Activated CD4-positive, CD25-positive, alpha-beta regulatory T cell treated with anti-CD3 and anti-CD28 coated beads, Interleukin-2, amount 50 U/mL, for 24 hours (primary cell): ENCODE measurements around the gene AMZ2.
"Not testable (repeated sequence)": the region's sequence is repeated elsewhere in the genome, so short reads cannot be mapped to it uniquely, and the experiment has no call there.

Source experiments
- ATAC-seq, 2 donors: fragments of 150-1000 bp; cut with Tn5 transposase; one replicate each; pipeline ENCODE4 v1.10.0; 2021; ENCODE audit warnings: mild to moderate bottlenecking in 1 of 2, moderate library complexity in 1 of 2

The AMZ2 gene

DNA sequence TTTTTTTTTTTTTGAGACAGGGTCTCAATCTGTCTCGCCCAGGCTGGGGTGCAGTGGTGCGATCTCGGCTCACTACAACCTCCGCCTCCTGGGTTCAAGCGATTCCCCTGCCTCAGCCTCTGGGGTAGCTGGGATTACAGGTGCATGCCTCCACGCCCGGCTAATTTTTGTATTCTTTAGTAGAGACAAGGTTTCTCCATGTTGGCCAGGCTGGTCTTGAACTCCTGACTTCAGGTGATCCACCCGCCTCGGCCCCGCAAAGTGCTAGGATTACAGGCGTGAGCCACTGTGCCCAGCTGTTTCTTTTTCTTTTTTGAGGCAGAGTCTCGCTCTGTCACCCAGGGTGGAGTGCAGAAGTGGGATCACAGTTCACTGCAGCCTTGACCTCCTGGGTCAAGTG is 27.1 kb upstream of the AMZ2 start:
- ATAC-seq, result not testable (repeated sequence)

DNA sequence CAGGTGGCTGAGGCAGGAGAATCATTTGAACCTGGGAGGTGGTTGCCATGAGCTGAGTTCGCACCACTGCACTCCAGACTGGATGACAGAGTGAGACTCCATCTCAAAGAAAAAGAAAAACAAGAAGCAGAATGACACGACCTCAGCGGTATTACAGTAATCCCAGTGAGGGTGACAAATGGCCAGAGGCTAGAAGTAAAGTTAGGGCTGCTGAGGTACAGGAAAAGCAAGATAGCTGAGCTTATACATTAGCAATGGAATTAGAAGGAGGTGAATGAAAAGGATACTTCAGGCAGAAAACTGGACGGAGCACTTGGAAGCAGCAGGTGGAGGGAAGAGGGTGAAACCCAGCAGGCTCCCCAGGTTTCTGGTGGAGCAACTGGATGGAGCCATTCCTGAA is 26.1 kb upstream of the AMZ2 start:
- no peak for ATAC-seq

DNA sequence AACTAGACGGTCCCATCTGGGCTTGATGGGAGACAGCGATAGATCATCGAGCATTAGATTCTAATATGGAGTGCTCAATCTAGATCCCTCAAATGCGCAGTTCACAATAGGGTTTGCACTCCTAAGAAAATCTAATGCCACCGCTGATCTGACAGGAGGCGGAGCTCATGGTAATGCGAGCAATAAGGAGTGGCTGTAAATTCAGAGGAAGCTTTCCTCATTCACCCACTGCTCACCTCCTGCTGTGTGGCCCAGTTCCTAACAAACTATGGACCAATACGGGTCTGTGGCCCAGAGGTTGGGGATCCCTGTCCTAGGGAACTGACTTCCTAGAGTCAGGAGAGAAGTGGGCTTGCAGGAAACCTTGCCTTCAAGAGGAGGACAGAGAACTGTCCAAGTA is 25.2 kb upstream of the AMZ2 start:
- ATAC-seq, result no peak

DNA sequence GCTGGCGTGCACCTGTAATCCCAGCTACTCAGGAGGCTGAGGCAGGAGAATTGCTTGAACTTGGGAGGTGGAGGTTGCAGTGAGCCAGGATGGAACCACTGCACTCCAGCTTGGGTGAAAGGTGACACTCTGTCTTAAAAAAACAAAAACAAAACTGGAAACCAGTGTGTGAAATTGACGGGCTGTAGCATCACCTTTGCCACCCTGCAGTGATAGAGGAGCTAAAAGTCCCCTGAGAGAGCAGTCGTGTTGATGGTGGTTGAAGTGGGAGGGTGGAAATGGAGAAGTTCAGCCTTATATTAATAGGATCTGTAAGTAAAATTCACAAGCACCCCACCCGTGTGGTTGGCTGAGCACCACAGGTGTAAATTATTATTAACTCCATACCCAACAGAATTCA is 22.8 kb upstream of the AMZ2 start:
- not testable (repeated sequence) for ATAC-seq

DNA sequence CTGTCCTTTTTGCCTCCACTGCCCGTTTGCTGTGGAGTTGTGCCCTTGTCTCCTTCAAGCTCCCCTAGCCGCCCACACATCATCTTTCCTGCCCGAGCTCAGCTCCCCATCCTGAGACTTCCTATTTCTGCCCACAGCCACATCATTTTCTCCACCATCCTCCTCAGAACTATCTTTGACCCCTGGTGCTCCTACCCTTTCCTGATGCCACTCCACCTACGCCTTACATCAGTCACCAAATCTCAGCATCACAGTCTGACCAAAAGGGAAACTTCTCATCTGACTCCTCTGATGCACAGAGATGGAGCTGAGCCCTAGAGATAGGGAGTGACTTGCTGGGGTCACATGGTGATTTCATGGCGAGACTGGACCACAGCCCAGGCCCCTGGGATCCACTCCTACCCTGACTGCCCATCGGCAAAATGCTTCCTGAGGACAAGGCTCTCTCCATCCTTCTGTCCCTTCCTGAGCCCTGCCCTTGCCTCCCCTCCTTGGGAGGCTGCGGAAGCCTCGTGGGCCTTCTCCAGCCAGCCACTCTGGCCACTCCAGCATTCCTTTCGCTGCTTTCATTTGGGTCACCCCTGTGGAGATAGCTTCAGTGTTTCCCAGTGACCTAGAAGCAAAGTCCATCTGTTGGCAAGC is 19.7 kb upstream of the AMZ2 start:
- peak; percentile 56 to 74 for ATAC-seq

DNA sequence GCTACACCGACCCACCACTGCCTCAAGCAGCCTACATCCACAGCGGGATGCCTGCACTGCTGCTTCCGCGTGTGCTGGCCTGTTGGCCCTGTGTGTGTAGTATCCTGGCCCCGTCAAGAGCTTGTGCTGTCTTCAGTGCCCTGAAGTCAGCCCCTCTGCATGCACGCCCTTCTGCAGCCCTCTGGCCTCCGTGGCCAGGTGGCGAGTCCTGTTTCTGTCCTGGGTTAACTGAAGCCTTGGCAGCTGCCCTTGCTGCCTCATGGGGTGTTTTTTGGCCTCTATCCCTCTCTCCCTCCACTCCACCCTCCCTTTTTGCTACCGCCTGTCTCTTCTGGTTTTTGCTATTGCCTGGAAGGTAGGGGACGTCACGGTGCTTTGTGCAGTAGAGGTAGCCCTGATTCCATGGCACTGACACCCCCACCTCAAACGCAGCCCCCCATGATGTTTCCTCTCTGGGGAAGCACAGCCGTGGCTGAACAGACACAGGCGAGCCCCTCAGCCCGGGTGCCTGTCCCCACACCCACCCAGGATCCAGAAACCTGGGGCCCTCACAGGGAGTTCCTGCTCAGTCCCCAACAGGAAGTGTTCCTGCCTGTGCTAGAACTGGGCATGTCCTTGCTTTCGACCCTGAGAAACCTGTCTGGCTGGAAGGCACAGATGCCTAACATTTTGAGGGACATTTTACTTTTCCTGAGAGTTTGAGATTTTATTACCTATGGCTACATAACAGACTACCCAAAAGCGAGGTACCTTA is 18.8 kb upstream of the AMZ2 start:
- ATAC-seq, result no peak

DNA sequence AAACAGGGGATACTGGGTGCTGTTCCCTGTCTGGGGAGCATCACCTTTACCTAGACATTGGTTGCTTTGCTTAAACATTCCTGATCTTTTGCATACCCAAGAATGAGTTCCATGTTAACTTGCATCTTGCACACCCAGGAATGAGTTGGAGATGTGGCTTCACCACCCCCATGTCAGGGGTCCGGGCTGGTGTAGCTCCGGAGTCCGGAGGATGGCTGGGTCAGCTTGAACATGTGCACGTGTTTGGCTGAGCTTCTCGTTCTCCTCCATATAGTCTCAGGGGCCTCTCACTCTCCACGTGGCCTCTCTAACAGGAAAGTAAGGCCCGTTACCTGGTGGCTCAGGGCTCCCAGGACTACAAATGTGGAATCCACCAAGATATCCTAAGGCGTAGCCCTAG is 18.2 kb upstream of the AMZ2 start:
- no peak for ATAC-seq

DNA sequence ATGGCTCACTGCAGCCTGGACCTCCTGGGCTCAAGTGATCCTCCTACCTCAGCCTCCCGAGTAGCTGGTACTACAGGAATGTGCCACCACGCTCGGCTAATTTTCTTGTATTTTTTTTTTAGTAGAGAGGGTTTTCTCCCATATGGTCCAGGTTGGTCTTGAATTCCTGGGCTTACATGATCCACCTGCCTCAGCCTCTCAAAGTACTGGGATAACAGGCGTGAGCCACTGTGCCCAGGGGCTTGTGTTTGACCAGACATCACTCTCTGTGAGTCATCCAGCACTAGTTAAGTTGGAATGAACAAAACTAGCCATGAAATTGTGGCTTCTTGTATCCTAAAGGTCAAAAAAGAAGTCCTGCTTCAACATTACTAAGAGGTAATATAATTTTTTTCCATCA is 16.7 kb upstream of the AMZ2 start:
- not testable (repeated sequence) for ATAC-seq

DNA sequence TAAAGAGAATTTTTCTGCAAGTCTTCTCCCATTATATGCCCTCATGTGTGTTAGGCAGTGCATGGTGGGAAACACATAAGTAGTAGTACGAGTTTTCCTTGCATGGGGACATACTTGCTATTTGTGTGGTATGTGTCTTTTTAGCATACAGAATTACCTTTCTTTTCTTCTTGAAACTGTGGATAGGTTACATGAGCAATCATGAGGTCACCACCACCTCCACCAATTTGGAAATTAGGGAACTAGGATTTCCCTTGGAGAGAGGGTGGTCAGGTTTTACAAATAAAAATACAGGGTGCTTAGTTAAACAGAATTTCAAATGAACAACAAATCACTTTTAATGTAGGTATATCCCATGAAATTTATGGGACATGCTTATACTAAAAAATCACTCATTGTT is 16.3 kb upstream of the AMZ2 start:
- ATAC-seq, result no peak

DNA sequence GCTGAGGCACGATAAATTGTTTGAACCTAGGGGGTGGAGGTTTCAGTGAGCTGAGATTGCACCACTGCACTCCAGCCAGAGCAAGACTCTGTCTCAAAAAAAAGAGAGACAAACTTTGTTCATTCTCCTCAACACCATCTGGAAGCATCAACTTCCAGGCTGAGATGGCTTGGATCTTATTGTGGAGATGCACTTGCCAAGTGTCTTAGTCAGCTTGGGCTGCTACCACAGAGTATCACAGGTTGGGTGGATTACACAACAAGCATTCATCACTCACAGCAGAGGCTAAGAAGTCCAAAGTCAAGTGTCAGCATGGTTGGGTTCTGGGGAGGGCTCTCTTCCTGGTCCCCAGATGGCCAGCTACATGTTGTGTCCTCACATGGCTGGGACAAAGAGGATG is 15.1 kb upstream of the AMZ2 start:
- ATAC-seq, result not testable (repeated sequence)

DNA sequence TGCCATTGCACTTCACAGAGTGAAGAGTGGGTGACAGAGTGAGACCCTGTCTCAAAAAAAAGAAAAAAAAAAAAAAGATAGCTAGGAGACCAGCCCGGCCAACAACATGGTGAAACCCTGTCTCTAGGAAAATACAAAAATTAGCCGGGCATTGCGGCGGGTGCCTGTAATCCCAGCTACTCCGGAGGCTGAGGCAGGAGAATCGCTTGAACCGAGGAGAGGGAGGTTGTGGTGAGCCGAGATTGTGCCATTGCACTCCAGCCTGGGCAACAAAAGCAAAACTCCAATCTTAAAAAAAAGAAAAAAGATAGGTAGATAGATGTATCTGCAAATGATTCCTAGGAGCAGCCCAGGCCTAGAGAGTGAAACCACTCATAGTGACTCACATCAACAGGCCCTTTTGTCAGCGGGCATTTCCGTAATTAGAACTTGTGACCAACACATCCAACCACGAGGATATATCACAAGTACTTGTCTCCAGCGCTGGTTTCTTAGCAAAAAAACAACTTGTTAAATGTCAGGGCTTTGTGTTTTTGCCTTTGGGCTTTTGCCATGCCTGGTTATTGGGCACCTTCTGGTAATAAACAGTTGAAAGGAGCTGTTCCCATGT is 13.0 kb upstream of the AMZ2 start:
- ATAC-seq, result peak; percentile 54 to 57

DNA sequence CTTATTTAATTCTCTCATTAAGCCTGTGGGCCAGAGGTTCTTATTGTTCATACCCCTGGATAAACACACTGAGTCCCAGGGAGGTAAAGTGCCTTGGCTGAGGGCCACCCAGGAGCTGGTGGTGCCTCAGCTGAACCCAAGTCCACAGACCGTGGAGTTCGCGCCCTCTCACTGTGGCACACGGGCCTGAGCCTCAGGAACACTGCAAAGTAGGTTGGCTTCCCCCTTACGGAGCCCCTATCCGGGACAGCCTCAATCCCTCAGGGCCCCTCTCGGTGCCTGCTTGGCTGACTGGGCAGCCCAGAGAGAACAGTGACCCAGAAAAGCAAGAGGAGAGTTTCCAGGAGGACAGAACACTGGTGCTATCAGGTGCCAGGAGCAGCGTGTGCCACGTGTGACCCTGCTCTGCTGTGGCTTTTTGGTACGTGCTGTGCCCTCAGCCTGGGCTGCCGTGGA is 12.5 kb upstream of the AMZ2 start:
- not testable (repeated sequence) for ATAC-seq

DNA sequence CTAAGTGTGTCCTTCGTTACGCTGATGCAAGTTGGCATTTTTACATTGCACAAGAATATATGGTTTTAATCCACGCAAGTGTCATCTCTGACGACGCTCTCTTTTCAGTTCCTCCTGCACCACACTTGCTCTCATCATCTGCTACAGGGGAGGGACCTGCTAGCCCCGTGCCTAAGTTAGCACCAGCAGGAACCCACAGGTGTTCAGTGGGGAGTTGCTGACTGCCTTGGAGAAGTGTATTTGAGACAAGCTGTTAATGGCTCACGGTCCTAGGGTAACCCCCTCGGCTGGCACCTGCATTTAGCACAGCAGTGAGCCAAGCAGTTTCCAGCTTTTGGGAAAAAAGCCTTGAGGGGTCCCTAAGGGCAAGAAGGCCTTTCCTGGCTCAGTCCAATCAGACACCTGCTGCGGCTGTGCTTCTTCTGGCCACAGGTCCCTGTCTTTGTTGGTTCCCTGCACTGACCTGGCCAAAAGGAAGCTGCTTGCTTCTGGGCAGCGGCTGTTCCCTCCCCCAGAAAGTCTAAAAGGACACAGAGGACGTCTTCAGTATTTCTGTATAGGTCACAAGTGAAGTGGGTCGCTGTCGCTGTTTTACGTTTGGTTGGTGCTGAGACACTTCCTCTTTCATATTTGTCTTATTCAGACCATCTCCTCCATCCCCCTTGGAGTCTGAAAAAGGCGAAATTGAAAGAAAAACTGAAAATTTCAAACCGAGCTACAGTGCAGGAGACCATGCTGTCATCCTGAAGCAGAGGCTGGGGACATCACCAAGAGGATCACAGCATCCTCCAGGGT is 10.3 kb upstream of the AMZ2 start:
- peak; percentile 74 to 78 for ATAC-seq

DNA sequence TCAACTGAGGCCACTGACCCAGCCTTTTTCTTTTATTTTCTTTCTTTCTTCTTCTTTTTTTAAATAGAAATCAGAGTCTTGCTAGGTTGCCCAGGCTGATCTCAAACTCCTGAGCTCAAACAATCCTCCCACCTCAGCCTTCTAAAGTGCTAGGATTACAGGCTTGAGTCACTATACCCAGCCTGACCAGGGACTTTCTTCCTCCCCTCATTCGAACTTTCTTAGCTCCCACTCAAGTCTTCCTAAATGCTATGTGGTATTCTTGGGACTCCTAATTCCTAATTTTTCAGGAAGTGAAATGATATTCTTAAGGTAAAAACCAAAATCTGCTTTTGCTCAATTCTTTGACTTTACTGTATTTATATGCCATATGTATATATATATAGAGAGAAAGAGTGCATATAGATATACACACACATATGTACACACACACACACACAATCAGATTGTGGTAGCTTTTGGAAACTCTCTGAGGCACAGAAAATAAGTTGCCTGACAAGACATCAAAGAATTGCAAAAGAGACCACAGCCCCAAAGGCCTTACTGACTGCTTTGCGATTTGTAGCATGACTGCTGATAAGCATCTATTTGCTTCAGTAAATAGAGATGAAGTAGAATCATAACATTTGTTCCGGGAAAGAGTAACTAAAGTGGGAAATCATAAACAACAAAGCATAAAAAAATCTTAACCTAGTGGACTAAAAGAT is 9.5 kb upstream of the AMZ2 start:
- ATAC-seq, result peak; percentile 10 to 11

DNA sequence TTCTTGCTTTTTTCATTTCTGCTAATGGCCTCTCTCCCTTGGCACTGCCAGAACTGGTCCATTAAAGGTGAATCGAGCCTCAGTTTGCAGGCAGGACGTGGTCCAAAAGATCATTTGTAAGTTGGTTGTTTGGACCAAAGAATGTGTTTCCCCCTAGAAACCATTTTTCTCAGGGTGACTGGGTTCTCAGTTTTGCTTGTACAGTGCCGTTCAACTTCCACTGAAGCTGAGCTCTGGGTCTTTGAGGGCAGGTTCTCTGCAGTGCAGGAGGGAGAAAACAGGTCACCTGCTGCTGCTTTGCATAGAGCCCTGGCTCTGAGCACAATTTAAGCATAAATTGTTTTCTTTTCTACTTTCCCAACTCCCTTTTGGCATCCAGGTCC is 9.0 kb upstream of the AMZ2 start:
- peak; percentile 34 to 41 for ATAC-seq

DNA sequence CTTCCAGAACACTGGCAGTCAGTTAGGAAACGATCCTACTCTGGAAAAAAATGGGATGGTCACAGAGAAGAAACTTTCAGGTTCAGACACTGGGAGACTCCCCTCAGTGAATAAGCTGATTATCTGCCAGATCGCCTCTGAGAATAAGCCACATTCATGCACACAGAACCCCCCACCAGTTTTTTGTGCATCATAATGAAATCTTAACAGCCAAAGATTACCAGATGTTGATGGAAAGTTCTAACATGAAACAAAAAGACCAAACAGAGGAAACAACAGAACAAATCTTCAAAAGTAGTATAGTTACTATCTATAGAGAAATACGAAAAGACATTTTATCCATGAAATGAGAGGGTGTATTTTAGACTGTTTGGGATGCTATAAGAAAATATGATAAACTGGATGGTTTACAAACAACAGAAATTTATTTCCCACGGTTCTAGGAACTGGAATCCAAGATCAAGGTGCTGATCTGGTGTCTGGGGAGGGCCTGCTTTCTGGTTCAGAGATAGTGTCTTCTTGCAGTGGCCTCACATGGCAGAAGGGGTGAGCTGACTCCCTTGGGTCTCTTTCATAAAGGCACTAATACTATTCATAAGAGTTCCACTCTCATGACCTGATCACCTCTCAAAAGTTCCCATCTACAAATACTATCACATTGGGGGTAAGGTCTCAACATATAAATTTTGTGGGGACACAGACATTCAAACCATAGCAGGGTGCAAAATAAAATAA is 8.0 kb upstream of the AMZ2 start:
- ATAC-seq, result no peak

DNA sequence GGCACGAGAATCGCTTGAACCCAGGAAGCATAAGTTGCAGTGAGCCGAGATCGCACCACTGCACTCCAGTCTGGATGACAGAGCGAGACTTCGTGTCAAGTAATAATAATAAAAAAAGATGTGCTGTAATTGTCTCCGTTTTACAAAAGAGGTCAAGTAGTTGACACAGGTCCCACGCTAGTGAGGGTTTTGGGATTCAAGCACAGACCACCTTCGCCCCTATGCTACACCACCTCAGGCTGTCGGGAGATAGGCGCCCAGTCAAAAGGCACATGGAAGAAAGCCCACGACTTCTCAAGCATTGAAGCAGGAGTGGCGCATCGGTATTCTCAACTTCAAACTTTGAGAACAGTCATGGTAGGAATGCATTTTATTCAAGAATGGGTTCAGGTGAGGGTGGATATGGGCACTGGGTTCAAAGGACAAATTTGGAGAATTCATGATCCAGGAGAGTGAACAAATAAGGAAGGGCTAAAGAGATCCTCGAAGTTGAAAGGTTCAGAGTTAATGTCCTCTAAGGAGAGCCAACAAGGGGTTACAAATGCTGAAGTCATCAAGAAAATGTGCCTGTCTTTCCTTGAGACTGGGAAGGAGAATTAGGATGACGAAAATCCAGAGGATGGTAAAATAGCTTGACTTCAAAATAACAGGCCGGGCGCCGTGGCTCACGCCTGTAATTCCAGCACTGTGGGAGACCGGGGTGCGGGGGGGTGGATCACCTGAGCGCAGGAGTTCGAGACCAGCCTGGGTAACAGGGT is 1.4 kb upstream of the AMZ2 start:
- ATAC-seq, result no peak

DNA sequence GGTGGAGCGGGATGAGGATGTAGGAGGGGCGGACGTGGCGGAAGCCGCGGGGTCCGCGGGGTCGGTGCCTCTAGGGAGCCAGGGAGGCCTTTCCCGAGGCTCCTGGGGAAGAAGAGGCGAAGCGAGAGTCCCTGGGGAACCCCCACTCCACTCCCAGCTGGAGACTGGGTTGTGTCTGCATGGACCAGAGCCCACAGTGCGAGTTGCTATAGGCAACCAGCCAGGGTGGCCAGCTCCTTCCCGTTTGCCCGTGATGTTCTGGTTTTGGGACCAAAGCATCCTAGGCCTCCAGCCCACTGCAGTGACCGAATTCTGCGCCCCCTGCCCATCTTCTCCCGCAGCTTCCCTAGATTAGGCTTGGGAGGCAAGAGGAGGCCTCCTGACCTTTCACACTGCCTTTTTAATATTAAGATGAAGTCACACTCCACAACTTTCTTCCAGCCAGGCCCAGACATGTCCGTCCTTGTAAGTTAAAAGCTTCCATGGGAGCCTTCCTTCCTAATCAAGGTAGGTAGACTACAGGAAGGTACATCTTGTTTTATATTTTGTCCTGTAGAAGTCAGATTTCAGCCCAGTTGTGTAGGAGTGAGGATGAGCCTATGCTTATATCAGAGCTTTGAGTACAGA is 469 bp downstream of the AMZ2 start:
- peak; percentile 12 to 15 for ATAC-seq

DNA sequence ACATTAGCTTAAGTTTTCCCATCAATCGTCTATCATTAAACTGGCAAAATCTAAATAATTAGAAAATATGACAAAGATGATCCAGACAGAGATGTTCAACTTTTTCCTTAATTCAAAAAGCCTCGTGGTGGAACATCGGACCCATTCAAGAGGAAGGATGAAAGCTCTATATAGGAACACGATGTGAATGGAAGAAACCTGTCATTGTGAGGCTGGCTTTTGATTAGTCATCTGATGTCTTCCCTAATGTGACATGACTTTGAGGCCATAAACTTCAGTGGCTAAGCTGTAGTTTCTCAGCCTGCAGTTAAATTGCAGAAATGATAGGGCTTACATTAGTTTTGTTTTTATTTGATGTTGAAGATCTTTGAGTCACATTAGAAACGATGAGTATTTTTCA is 1.0 kb downstream of the AMZ2 start:
- peak; percentile 40 to 44 for ATAC-seq

DNA sequence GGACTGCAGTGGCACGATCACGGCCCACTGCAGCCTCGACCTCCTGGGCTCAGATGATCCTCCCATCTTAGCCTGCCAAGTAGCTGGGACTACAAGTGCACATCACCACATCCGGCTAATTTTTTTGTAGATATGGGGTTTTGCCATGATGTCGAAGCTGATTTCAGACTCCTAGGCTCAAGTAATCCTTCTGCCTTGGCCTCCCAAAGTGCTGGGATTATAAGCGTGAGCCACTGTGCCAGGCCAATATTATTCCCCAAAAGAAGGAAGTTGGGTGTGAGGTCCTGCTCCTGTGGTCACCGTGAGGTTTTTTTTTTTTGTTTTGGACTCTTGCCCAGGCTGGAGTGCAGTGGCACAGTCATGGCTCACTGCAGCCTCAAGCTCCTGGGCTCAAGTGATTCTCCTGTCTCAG is 1.5 kb downstream of the AMZ2 start:
- ATAC-seq, result no peak

DNA sequence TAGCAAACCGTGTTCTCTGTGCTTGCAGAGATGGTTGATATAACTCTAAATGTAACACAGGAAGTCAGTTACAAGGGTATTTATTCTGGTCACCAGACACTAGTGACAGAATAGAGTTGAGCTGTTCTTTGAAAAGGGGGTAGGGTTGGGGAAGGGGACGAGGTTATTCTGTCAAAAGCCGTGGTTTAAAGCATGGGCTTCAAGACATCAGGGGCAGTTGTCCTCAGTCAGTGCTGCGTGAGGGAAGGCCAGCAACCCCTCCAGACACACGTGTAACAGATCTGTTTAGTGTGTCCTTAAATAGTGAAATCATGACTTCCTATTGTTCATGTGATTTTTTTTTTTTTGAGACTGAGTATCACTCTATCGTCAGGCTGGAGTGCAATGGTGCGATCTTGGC is 5.6 kb downstream of the AMZ2 start:
- ATAC-seq, result peak in 1 of 2 donors; percentile 6
